Measurements from ENCODE around the gene CALHM3.

Gene CALHM3

DNA sequence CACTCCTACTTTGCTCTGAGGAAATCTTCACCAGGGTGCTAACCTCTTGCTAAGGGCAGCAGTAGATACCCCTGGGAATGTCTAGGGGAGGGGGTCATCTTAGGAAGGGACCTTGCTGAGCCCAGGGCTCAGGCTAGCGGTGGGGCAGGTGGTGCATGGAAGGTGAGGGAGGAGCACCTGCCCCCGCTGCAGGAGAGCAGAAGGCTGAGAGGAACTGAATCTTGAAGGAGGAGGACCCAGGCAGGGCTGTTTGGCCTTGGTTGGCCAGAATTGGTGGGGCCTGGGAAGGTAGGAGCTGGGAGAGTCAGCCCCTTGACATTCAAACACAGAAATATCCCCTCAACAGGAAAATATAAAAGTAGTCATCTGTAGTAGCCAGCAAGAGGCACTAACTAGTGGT lies 7.0 kb downstream of the CALHM3 start:
- no peak for DNase-seq

DNA sequence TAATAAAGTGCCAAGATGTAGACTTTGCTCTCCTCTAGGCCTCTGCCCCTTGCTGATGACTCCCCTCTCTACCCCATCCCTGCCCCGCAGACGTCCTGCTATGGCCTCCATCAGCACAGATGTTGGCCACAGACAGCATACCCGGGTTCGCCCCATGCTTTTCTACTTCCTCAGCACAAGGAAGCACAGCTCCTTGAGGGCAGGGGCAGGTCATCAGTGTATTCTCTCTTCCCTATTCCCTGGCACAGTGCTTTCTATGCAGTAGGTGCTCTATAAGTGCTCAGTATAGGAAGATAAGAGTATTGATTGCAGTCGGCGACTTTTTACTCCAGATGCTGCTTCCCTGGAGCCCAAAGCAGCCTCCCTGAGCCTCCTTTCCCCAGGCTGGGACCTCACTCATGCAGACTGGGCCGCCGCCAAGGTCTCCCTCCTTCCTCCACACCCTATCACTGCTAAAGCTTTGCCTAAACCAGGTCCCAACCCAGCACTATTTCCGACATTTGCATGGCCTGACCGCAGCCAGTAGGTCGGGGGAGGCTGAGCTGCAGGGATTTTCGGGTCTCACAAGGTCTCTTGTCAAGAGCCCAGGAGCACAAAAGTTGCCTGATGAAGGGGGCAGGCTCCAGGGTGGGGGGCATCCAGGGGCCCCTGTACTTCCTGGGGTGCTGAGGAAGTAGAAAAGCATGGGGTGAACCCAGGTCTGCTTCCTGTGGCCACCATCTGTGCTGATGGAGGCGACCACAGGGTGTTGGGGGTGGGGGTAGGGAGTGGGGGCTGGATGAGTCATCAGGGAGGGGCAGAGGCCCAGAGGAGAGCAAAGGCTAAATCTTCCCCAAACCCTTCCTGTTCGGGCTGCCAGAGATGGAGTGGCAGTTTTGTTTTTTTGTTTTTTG lies 8.0 kb downstream of the CALHM3 start:
- no peak for DNase-seq

DNA sequence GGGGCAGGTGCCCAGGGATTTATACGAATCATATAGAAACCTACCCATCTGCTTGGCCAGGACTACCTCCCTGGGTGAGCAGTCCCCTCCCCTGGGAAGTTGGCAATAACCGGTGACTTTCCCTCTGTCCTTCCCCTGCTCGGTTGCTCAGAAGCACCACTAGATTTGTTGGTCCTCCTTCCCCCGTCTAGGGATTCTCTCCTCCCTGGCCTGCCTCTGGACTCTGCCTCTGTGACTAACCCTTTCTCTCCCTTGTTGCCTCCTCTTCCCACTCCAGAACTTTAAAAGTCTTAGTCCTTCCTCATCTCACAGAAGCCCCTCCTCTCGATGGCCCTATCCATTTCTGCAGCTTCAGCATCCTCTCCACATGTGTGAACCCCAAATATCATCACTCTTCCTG lies 9.8 kb downstream of the CALHM3 start:
- no peak for DNase-seq

DNA sequence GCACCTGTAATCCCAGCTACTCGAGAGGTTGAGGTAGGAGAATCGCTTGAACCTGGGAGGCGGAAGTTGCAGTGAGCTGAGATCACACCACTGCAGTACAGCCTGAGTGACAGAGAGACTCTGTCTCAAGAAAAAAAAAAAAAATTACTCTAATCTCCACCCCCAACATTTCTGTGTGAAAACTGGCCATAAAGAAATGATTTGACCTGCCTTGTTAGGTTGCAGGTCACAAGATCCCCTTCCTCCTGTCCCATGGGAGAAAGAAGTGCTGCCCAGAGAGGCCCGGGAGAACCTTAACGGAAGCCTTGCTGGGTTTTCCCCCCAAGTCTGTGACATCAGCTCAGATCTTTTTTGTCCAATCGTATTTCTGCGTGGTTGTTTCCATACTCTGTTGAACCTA lies 11.6 kb downstream of the CALHM3 start:
- DNase-seq, result no peak

DNA sequence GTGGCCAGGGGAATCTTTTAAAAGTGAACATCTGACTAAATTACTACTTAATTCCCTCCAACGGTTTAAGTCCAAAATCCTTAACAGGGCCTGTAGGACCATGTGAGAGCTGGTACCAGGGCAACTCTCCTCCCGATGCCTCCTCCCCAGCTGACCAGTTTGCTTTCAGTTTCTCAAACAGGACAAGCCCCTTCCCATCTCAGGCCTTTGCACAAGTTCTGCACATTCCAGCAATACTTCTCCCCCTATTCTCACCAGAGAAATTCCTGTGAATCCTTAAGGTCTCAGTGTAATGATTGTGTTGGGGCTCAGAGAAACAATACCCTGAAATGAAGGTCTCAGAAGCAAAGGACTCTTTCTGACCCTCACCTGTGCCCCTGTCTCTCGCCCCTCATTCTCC lies 12.3 kb downstream of the CALHM3 start:
- DNase-seq, result no peak

- no peak for DNase-seq
These were observed 13.4 kb downstream of the CALHM3 start for GRCh38 chr10:103465411-103466179.

GRCh38 chr10:103463499-103463898 lies 15.5 kb downstream of the CALHM3 start:
- no peak for DNase-seq

- no peak for DNase-seq
These were observed 19.4 kb downstream of the CALHM3 start for GRCh38 chr10:103459615-103460014.

- DNase-seq, result no peak
These were observed 20.3 kb downstream of the CALHM3 start, which contains the start of gene CALHM1 for GRCh38 chr10:103458720-103459119. Gene CALHM1 (minus strand): TSS chr10:103458900. CDS start chr10:103458751, 149 bp downstream.

DNA sequence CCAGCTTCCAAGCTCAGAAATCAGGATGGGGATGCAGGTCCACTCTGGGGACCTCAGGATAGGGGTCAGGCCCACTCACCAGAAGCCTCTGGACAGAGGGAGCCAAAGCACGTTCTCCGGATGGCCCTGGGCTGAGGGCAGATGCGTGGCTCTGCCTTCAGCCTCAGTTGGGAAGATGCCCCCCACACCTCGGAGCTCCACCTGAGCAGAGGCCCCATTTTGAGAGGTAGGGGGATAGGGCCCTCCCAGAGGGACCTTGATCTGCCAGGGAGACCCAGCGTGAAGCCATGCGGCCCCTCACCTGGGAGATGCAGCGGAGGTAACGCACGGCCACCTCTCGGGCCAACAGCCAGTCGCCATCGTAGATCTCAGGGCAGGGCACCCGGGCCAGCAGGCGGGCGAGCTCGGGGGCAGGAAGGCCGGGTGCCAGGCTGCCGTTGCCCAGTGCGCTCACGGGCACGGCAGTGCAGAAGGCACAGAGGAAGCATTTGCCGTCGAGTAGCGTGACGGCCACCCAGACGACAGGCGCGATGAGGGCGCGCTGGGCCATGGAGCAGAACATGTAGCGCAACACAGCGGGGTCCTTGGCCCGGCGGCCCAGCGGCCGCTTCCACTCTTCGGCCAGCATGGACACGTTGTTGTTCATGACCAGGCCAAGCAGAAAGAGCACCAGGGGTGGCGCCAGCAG lies 21.0 kb downstream of the CALHM3 start:
- no peak for DNase-seq

GRCh38 chr10:103457176-103457712 lies 21.8 kb downstream of the CALHM3 start:
- no peak for DNase-seq

- DNase-seq, result no peak
These were observed 22.9 kb downstream of the CALHM3 start for GRCh38 chr10:103456074-103456660.

- no peak for DNase-seq
These were observed 23.8 kb downstream of the CALHM3 start for GRCh38 chr10:103455235-103455634.

DNA sequence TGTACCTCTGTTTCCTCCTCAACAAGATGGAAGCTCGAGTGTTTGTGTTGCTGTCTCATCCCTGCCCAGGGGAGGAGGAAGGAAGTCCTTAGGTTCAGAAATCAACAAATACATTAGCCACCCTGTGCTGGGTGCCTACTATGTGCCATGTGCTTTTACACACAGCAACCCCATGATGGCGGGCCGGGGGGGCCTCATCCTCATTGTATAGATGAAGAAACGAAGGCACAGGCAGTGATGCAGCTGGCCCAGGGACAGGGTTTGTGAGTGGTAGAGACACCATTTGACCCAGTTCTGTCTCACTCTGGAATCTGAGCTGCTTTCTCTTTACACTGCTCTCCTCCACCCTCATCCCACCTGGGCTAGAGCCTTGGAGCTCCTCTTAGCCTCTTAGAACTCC lies 25.0 kb downstream of the CALHM3 start:
- DNase-seq, result no peak

DNA sequence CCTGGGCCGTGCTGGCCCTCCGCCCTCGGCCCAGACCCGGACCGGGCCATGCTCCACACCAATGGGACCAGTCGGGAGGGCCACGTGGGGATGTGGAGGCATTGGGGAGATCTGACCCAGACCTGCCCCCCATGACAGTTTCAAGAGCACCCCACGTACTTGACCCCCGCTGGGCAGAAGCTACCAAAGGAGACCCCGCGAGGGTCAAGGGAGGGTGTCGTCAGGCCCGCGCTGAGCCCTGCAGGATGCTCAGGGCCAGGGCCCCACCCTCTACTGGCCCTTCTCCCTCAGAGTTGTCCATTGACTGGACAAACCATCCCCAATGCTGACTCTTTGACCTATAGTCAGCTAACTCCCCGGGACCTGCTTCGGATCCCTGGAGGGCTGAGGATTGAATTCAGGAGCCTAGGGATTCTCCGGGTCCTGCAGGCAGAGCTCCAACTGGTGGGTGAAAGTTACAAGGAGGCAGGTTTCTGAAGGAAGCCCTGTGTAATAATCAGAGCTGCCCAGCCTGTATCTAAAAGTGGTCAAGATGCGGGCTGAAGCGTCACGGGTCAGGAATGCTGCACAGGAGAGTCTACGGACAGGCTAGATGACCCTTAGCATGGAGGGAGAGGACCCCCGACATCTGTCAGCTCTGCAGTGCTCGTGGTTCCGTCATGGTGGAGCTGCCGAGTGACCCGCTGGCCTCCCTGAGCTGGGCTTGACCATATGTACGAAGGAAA lies 26.4 kb downstream of the CALHM3 start:
- no peak for DNase-seq

DNA sequence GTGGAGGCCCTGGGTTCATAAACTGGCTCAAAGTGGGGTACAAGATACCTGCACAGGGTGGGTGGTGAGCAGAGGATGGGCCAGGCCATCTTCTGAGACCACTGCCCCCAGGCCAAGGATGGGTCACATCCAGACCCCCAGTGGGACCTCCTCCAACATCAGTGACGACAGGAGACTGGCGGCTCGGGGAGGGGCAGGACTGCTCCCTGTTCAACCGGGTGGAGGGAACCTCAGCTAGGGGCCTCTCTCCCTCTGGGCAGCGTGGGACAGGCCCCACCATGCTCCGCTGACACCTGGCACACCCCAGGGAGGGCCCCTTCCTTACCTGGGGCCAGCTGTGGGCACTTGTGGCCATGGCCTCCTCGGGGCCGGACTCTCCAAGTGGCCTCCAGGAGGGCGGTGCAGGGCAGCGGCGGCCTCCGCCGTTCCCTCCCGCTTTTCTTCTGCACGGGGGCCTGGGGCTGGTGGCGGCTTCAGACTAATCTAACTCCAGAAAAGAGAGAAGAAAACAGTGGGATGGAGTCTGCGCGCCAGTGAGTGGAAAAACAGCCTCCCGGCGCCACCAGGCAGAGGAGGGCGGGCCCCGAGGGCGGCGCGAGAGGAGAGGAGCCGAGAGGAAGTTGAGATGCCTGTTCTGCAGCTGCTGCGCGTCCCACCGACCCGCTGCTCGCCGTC lies 27.1 kb downstream of the CALHM3 start, which contains the start of gene CALHM2:
Gene CALHM2 (minus strand): TSS at position 540 of the 675 bp plus-strand sequence. CDS start 2,429 bp downstream, outside the sequence.
- no peak for DNase-seq

- DNase-seq, result no peak
These were observed 27.8 kb downstream of the CALHM3 start for GRCh38 chr10:103451091-103451813.

DNA sequence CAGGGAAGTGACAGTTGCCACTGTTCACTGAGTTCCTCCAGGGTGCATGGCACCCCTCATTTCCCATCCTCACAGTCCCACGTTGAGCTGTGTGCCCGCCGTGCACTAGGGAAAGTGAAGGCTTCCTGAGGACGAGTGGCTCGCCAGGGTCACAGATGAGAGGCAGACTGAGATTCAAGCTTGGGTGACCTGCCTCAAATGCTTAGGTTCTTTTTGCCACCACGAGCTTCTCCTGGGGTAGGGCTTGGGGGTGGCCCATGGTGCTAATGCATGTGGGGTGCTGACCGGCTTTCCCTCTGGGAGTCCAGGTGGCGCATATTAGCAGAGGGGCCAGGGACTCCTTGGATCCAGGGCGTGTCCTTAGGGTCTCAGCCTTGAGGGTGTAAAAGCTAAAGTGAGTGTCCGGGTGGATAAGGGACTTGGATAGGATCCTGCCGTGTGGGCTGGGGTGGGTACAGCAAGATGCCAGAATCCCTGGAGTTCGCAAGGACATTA lies 28.8 kb downstream of the CALHM3 start:
- no peak for DNase-seq

DNA sequence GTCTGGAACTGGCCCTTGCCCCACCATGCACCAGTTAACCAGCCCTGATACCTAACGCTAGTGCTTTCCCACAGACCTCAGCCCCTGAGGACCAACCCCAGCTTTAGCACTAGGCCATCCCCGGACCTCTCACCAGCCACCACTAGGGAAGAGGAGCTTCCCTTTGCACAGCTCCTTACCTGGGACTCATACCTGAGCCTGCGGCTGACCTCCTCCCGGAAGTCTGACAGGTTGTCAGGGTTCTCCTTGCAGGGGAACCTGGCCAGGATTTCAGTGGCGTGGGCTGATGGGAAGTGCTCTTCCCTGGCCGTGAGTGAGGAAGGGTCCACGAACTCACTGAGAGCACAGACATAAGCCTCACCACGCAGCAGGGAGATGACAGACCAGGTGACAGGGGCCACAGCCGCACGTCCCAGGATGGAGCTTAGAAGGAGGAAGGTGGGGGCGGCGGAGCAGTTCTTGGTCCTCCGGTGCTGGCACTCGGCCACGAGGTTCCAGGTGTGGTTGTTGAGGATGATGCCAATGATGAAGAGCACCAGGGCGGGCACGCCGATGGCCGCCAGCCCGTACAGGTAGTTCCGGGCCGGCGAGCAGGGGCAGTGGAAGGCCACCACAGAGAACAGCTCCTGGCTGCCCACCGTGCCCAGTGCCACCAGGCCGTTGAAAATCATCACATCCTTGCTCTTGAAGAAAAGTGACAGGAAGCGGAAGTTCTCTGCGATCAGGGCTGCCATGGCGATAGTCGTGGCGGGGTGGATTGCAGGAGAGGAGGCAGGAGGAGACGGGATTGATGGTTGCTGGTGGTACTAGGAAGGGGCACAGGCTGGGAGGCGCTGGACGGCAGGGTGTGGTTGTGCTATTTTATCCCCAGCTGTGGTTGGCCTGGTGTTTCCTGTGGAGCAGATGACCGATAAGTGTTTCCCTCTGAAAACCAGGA lies 29.6 kb downstream of the CALHM3 start:
- no peak for DNase-seq

All from NCI-H2029 treated with DMSO at 0.1 percent for 48 hours (cell line).